HepG2 (cell line): Measurements from ENCODE around the gene ZNF483. TPM values are rescaled to one million over a fixed set of nuclear protein-coding genes. Genes with fewer than 3 reads are reported as not detected.

Experiments
- ARNT2 ChIP-seq: sonication (generic); formaldehyde crosslinking; IDR thresholded peaks from 2 replicates; pipeline ENCODE4 v1.8.0; 2022; ENCODE audit warnings: mild to moderate bottlenecking, low read depth, missing genetic modification reagents, moderate library complexity
- BCL6 ChIP-seq: IDR thresholded peaks from 2 replicates; pipeline ENCODE4 v1.6.1; 2016; ENCODE audit warnings: missing genetic modification reagents, missing compliant biosample characterization
- CEBPB ChIP-seq: IDR thresholded peaks from 2 replicates; pipeline ENCODE4 v1.6.1; 2011; ENCODE audit warnings: low read depth, low read length, improper control_type of control experiment, borderline replicate concordance
- MTA3 ChIP-seq: sonication (generic); formaldehyde crosslinking; IDR thresholded peaks from 2 replicates; pipeline ENCODE4 v1.4.0; 2020; ENCODE audit warnings: missing genetic modification reagents
- RXRA ChIP-seq: sonication (generic); formaldehyde crosslinking; IDR thresholded peaks from 2 replicates; pipeline ENCODE4 v1.5.1; 2020; ENCODE audit warnings: missing genetic modification reagents
- SIN3A ChIP-seq: IDR thresholded peaks from 2 replicates; pipeline ENCODE4 v1.6.1; 2011; ENCODE audit warnings: low read depth, mild to moderate bottlenecking, control low read depth, low read length, borderline replicate concordance
- SMARCE1 ChIP-seq: fragments of 450-650 bp; IDR thresholded peaks from 2 replicates; pipeline ENCODE4 v1.6.1; 2017; ENCODE audit warnings: borderline replicate concordance
- TEF ChIP-seq: sonication (generic); formaldehyde crosslinking; IDR thresholded peaks from 2 replicates; pipeline ENCODE4 v1.5.0; 2020; ENCODE audit warnings: missing genetic modification reagents
- ZBTB14 ChIP-seq: sonication (generic); formaldehyde crosslinking; IDR thresholded peaks from 2 replicates; pipeline ENCODE4 v1.4.0; 2020; ENCODE audit warnings: missing genetic modification reagents
- ZNF367 ChIP-seq: sonication (generic); formaldehyde crosslinking; IDR thresholded peaks from 2 replicates; pipeline ENCODE4 v1.4.0; 2020; ENCODE audit warnings: missing genetic modification reagents, borderline replicate concordance
- ZNF644 ChIP-seq: IDR thresholded peaks from 2 replicates; pipeline ENCODE4 v1.6.1; 2016; ENCODE audit warnings: low read depth
- ZNF724P ChIP-seq: sonication (generic); formaldehyde crosslinking; IDR thresholded peaks from 2 replicates; pipeline ENCODE4 v1.8.0; 2022; ENCODE audit warnings: missing genetic modification reagents, borderline replicate concordance
- polyA plus RNA-seq, 8 experiments: library from polyadenylated mRNA; depleted of rRNA in 3 of 8; stranded (reverse) in 7 of 8; unstranded in 1 of 8; fragments of >200 nt; fragmentation: Illumina TruSeq in 4 of 8; extraction: Trizol in 4 of 8; gene quantifications; 2 replicates each; pipeline versions ENCODE4 v1.2.1 to v1.2.3, GENCODE V29; 2011 to 2016; ENCODE audit warnings: low read depth in 4 of 8, missing spikeins in 1 of 8, mixed read lengths in 1 of 8; ENCODE audit not compliant: insufficient read depth in 1 of 8
- total RNA-seq, 5 experiments: library from RNA; depleted of rRNA; stranded (reverse); fragments of >200 nt; fragmentation: Illumina TruSeq; extraction: Trizol; gene quantifications; 2 replicates each; pipeline ENCODE4 v1.2.3, GENCODE V29; 2016; ENCODE audit warnings: low read depth in 1 of 5
- TF ChIP-seq, protein P1 (sequence below), 2 experiments: sonication (generic) in 1 of 2; formaldehyde crosslinking in 1 of 2; IDR thresholded peaks; 2 replicates each; pipeline versions ENCODE4 v1.4.0 to v1.6.1; 2016 to 2020; ENCODE audit warnings: borderline replicate concordance in 1 of 2, low read depth in 1 of 2, mild to moderate bottlenecking in 1 of 2, missing genetic modification reagents in 1 of 2
- TF ChIP-seq, protein P2 (sequence below): sonication (generic); formaldehyde crosslinking; IDR thresholded peaks from 2 replicates; pipeline ENCODE4 v1.5.0; 2020; ENCODE audit warnings: mild to moderate bottlenecking, missing genetic modification reagents
- TF ChIP-seq, protein P3 (sequence below): sonication (generic); formaldehyde crosslinking; IDR thresholded peaks from 2 replicates; pipeline ENCODE4 v1.5.0; 2020; ENCODE audit warnings: mild to moderate bottlenecking, missing genetic modification reagents

Gene ZNF483
- total and polyA plus RNA-seq, 2 of the 13 experiments (the other 11 are each of a cell fraction or from before 2014, with no cell fraction given), result 2.0 to 9.5 TPM

DNA sequence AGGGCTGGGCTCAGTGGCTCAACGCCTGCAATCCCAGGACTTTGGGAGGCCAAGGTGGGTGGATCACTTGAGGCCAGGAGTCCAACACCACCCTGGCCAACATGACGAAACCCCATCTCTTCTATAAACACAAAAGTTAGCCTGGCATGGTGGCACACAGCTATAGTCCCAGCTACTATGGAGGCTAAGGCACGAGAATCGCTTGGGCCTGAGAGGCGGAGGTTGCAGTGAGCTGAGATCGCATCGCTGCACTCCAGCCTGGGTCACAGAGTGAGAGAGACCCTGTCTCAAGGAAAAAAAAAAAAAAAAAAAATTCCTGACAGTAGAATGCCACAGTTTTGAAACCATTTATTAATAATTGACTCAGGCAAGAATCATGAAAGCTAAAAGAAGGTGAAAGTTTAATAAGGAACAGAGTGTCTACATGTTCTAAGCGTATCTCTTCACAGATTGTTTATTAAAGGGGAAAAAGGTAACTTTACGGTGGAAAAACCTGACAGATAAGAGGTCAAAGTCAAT is 80.1 kb downstream of the ZNF483 start (continued):
- TF ChIP-seq, protein P1, sequence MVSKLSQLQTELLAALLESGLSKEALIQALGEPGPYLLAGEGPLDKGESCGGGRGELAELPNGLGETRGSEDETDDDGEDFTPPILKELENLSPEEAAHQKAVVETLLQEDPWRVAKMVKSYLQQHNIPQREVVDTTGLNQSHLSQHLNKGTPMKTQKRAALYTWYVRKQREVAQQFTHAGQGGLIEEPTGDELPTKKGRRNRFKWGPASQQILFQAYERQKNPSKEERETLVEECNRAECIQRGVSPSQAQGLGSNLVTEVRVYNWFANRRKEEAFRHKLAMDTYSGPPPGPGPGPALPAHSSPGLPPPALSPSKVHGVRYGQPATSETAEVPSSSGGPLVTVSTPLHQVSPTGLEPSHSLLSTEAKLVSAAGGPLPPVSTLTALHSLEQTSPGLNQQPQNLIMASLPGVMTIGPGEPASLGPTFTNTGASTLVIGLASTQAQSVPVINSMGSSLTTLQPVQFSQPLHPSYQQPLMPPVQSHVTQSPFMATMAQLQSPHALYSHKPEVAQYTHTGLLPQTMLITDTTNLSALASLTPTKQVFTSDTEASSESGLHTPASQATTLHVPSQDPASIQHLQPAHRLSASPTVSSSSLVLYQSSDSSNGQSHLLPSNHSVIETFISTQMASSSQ (IDR thresholded peaks at IDR 0.05; ENCODE audit: low read depth), result peak; percentile 38; the same call in 1 of the 2 replicates
- TF ChIP-seq, protein P1 (CRISPR knock-in tag; IDR thresholded peaks at IDR 0.05; ENCODE audit: borderline replicate concordance), result no peak
- TF ChIP-seq CEBPB, result peak; percentile 5; the same call in 1 of the 2 replicates
- no peak for TF ChIP-seq SIN3A
- 0 out of 2 replicates have a peak, but pooled peaks have one; percentile 23 for TF ChIP-seq ZNF644 (CRISPR knock-in tag)
- no peak for TF ChIP-seq ARNT2 (CRISPR knock-in tag)
- TF ChIP-seq, protein P2, sequence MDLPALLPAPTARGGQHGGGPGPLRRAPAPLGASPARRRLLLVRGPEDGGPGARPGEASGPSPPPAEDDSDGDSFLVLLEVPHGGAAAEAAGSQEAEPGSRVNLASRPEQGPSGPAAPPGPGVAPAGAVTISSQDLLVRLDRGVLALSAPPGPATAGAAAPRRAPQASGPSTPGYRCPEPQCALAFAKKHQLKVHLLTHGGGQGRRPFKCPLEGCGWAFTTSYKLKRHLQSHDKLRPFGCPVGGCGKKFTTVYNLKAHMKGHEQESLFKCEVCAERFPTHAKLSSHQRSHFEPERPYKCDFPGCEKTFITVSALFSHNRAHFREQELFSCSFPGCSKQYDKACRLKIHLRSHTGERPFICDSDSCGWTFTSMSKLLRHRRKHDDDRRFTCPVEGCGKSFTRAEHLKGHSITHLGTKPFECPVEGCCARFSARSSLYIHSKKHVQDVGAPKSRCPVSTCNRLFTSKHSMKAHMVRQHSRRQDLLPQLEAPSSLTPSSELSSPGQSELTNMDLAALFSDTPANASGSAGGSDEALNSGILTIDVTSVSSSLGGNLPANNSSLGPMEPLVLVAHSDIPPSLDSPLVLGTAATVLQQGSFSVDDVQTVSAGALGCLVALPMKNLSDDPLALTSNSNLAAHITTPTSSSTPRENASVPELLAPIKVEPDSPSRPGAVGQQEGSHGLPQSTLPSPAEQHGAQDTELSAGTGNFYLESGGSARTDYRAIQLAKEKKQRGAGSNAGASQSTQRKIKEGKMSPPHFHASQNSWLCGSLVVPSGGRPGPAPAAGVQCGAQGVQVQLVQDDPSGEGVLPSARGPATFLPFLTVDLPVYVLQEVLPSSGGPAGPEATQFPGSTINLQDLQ (CRISPR knock-in tag), result no peak
- TF ChIP-seq ZNF724P (CRISPR knock-in tag), result no peak
- 0 out of 2 replicates have a peak, but pooled peaks have one; percentile 45 for TF ChIP-seq BCL6 (CRISPR knock-in tag)
- no peak for TF ChIP-seq ZBTB14
- TF ChIP-seq, protein P3, sequence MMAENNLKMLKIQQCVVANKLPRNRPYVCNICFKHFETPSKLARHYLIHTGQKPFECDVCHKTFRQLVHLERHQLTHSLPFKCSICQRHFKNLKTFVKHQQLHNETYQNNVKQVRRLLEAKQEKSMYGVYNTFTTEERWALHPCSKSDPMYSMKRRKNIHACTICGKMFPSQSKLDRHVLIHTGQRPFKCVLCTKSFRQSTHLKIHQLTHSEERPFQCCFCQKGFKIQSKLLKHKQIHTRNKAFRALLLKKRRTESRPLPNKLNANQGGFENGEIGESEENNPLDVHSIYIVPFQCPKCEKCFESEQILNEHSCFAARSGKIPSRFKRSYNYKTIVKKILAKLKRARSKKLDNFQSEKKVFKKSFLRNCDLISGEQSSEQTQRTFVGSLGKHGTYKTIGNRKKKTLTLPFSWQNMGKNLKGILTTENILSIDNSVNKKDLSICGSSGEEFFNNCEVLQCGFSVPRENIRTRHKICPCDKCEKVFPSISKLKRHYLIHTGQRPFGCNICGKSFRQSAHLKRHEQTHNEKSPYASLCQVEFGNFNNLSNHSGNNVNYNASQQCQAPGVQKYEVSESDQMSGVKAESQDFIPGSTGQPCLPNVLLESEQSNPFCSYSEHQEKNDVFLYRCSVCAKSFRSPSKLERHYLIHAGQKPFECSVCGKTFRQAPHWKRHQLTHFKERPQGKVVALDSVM (CRISPR knock-in tag), result peak; percentile 87
- TF ChIP-seq MTA3, result no peak
- no peak for TF ChIP-seq ZNF367 (CRISPR knock-in tag)
- no peak for TF ChIP-seq TEF (CRISPR knock-in tag)
- no peak for TF ChIP-seq SMARCE1
- TF ChIP-seq RXRA, result no peak
